Stimulated activated CD8-positive, alpha-beta memory T cell treated with anti-CD3 and anti-CD28 coated beads, Interleukin-12 subunit alpha, Interleukin-12 subunit beta, amount 100 ng/mL, for 4 hours (primary cell): ENCODE measurements around the gene OSBPL6.

ENCODE experiments used
- DNase-seq: peaks from one replicate; pipeline ENCODE4 v3.0.0-alpha.2; 2020; ENCODE audit warnings: low read depth

Gene OSBPL6

GRCh38 chr2:178448968-178449661 is 254.8 kb downstream of the OSBPL6 start:
- no peak for DNase-seq

GRCh38 chr2:178449700-178450523 is 255.6 kb downstream of the OSBPL6 start:
- DNase-seq, result no peak

GRCh38 chr2:178450524-178450773 is 256.1 kb downstream of the OSBPL6 start:
- no peak for DNase-seq

- DNase-seq, result peak; percentile 94
These were observed 256.6 kb downstream of the OSBPL6 start, which contains the start of the genes PJVK and PRKRA for GRCh38 chr2:178450774-178451525. Gene PJVK, plus strand, starts transcription at chr2:178451378. Its CDS starts 2,032 bp downstream, at chr2:178453410. Gene PRKRA, minus strand, starts transcription at chr2:178451175. Its CDS starts 145 bp downstream, at chr2:178451030.

DNA sequence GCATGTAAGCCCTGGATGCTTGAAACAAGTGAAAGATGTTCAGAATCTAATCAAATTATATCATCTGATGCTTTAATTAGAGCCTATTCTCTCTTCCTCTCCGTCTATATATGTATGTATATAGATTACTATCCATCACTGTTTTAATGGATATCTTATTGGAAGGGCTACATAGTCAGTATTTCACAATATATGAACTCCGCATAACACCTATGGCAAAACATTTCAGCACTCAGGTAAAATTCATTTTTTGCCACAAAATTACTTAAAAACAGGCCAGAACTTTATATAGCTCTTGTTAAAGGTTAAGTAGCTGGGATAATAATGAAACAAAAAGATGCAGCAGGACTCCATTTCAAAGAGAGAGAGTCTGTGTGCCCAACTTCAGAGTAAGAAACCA is 258.0 kb downstream of the OSBPL6 start:
- no peak for DNase-seq
